SU-DHL-6 (cell line): Measurements from ENCODE around the gene FRK.

Experiments
- CTCF ChIP-seq: fragments of 200-600 bp; sonication (generic); IDR thresholded peaks from one replicate; pipeline ENCODE4 v1.5.1; 2017; ENCODE audit warnings: antibody characterized with exemption, mild to moderate bottlenecking, low read length, moderate library complexity; ENCODE audit not compliant: insufficient read depth, poor library complexity, severe bottlenecking
- EZH2phosphoT487 ChIP-seq: fragments of 200-600 bp; sonication (generic), shearing (Covaris generic); conservative IDR thresholded peaks from 2 replicates; pipeline ENCODE4 v1.6.1; 2018; ENCODE audit warnings: mild to moderate bottlenecking, antibody characterized with exemption, low read length, moderate library complexity, mixed read lengths

DNA sequence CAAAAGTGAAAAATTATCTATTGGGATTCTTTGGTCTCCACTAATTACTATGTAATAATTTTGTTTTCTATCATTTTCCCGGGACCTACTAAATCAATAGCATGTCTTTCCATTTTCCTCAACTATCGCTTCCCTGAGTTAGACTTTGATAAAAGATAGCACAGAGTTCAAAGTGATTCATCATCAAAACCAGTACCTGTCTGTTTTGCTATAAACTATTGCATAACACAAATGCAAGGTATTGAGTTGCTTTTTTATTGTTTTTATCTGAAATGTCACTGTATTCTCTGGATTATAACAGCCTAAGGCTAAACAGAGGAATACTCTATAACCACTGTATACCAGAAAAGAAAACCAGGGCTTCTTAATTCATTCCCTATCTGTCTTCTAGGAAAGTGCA is 19.7 kb downstream of the FRK start:
- TF ChIP-seq CTCF, result no peak
- no peak for TF ChIP-seq EZH2phosphoT487
